GM10847 (cell line): ENCODE measurements around the gene ITPKC.

Experiments
- POLR2A ChIP-seq: IDR thresholded peaks from 2 replicates; pipeline ENCODE4 v1.6.1; 2011; ENCODE audit not compliant: insufficient read length; ENCODE audit errors: extremely low read depth

ITPKC gene

GRCh38 chr19:40780582-40780981, 63.7 kb downstream of the ITPKC start:
- no peak for TF ChIP-seq POLR2A

- no peak for TF ChIP-seq POLR2A
Observed at GRCh38 chr19:40781140-40781539, 64.2 kb downstream of the ITPKC start.

- no peak for TF ChIP-seq POLR2A
Observed at GRCh38 chr19:40783711-40784110, 66.8 kb downstream of the ITPKC start.

GRCh38 chr19:40785526-40785925, 68.6 kb downstream of the ITPKC start:
- TF ChIP-seq POLR2A = no peak

GRCh38 chr19:40786060-40787037, 69.4 kb downstream of the ITPKC start:
- no peak for TF ChIP-seq POLR2A
